GM18498 (cell line): ENCODE measurements around the gene DNAJC3.

Experiments used
- ATAC-seq: cut with Tn5 transposase; IDR thresholded peaks from one replicate; pipeline ENCODE4 v1.9.1; 2021; ENCODE audit warnings: mild to moderate bottlenecking, moderate library complexity; ENCODE audit not compliant: unreplicated experiment

Gene DNAJC3, protein sequence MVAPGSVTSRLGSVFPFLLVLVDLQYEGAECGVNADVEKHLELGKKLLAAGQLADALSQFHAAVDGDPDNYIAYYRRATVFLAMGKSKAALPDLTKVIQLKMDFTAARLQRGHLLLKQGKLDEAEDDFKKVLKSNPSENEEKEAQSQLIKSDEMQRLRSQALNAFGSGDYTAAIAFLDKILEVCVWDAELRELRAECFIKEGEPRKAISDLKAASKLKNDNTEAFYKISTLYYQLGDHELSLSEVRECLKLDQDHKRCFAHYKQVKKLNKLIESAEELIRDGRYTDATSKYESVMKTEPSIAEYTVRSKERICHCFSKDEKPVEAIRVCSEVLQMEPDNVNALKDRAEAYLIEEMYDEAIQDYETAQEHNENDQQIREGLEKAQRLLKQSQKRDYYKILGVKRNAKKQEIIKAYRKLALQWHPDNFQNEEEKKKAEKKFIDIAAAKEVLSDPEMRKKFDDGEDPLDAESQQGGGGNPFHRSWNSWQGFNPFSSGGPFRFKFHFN

GRCh38 chr13:95676762-95677563 is at the start of gene DNAJC3:
DNAJC3 (plus strand) TSS chr13:95677139; CDS start chr13:95677256, 117 bp downstream.
- ATAC-seq: peak; percentile 96

DNA sequence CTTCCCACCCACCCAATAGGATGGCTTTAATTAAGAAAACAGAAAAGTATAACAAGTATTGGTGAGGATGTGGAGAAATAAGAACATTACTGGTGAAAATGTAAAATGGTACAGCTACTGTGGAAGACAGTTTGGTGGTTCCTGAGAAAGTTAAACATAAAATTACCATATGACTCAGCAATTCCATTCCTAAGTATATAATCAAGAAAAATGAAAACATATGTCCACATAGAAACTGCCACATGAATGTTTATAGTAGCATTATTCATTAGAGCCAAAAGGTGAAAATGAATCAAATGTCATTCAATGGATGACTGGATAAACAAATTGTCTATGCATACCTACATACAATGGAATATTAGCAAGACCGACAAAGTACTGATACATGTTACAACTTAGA is 49.3 kb upstream of the DNAJC3 start:
- ATAC-seq: no peak

- no peak for ATAC-seq
Measured at GRCh38 chr13:95628488-95628887, 48.5 kb upstream of the DNAJC3 start.

DNA sequence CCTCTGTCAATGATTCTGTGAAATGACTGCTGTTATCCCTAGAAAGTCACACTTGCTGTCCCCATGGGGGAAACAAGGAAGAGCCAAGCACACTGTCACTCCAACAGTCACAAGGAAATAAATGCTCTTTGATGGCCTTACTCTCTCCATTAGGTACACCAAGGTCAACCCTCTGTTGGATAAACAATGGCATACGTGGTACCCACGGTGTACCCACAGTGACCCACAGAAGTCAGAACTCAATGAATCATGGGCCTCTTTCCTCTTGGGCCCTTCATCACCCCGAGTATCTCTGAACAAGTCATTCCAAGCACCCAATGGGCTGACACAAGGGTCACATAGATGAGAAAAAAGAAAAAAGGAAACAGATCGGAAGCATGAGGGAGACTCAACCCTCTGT is 47.9 kb upstream of the DNAJC3 start:
- no peak for ATAC-seq

DNA sequence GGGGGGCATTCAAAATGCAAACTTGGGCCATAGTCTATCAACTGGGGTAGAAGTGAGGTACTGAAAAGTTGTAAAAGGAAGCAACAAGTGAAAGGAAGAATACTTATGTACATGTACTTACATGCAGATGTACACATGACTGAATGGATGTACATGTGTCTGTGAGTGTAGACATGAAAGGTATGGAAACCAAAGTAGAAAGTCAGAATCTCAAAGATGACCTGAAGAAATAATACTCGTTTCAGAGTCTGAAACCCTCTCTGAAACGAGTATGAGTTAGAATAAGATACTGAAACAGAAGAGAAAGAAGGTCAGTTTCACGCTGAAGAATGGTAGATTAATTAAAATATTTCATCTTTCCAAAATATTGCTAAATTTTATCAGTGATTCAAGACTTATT is 46.3 kb upstream of the DNAJC3 start:
- no peak for ATAC-seq

DNA sequence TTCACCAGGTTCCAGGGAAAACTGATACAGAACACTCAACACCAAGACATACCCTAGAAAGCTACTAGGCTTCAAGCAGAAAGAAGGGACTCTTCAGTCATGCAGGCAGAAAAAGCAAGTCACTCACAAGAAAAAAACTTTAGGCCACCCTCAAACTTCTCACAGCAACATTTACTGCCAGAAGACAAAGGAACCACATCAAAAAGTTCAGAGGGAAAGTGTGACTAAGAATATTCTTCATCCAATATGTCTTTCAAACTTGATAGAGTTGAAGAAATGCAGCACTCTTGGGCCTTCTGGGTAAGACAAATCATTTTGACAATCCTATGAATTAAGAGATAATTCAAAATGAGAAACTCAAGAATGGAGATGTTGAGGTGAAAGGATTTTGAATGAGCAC is 40.1 kb upstream of the DNAJC3 start:
- no peak for ATAC-seq

GRCh38 chr13:95641291-95642027 is 35.5 kb upstream of the DNAJC3 start:
- ATAC-seq: no peak

DNA sequence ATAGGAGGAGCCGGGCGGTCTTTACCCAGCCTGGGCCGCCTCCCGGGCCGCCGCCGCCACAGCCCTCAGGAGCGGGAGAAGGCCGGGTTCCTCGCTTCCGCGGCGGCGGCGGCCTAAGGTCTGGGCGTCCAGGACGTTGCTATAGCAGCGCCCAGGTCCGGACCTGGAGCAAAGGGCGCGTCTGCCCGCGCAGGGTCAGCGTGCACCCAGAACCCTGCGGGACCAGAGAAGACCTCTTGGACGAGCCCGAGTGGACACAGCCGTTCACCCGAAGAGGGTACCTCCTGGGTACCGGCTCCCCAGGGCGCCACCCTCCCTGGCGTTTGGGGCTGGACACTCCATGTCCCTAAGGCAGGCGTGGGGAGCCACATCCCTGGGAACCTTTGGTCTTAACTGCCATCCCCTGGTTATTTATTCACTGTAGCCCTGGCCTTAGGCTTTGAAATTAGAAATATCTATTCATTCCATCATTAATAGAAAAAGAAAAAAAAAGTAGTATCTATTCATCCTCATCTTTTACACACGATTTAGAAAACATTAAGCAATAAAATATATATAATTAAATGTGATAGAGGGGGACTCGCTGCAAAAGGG is 34.8 kb upstream of the DNAJC3 start:
- ATAC-seq: no peak

DNA sequence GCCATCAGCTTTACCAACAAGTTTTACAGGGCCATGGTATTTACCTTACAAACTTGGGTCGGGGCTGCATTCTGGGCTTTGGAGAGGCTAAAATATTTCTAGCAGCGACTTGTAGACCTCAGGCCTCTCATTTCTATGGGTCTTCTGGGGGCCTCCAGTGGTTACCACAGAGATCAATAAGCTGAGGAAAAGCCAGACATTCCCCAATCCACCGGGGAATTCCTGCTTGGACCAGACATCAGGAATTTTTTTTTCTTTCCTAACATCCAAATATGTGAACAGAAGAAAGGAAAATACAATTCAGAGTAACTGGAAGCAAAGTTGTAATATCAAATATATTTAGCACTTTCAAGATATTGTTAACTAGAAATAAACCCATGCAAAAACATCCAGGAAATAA is 33.9 kb upstream of the DNAJC3 start:
- no peak for ATAC-seq

- no peak for ATAC-seq
Measured at GRCh38 chr13:95643571-95643935, 33.4 kb upstream of the DNAJC3 start.

DNA sequence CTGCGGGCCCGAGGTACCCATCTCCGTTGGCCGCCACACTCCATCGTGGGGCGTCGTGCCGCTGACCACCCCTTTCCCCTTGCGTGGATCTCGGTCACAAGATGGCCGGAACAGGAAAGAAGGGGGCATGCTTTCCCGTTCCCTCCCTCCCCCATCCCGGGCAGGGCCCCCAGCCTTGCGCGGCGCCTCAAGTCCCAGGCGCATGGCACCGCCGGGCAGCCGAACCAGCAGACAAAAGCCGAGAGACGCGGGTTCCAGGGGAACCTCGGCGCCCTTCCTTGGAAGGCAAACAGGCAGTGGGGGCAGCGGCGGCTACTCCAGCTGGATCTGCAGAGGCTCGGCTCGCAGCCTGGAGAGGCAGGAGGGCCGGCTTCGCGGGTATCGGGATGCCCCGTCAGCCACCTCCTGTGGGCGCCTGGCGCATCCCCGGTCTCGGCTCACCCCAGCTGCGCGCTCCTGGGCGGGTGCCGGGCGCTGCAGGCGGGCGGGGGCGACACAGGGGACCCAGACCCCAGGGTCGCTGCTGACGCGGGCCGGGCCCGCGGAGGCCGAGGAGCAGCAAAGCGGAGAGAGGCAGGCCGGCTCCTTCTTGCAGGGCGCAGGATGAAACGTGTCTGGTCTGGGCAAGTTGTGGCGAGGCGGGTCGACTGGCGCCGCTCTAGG is 32.9 kb upstream of the DNAJC3 start:
- ATAC-seq: peak; percentile 47

- peak; percentile 68 for ATAC-seq
Measured at GRCh38 chr13:95644601-95645052, 32.3 kb upstream of the DNAJC3 start, which contains the start of gene DZIP1. DZIP1 (minus strand) TSS chr13:95644706; CDS start chr13:95642029, 2,677 bp downstream.

- ATAC-seq: no peak
Measured at GRCh38 chr13:95647321-95647720, 29.6 kb upstream of the DNAJC3 start.

- no peak for ATAC-seq
Measured at GRCh38 chr13:95650696-95651095, 26.2 kb upstream of the DNAJC3 start.

- ATAC-seq: no peak
Measured at GRCh38 chr13:95652244-95652764, 24.6 kb upstream of the DNAJC3 start.

GRCh38 chr13:95652821-95653220 is 24.1 kb upstream of the DNAJC3 start:
- no peak for ATAC-seq

GRCh38 chr13:95656386-95657015 is 20.4 kb upstream of the DNAJC3 start:
- no peak for ATAC-seq

- ATAC-seq: no peak
Measured at GRCh38 chr13:95659500-95659899, 17.4 kb upstream of the DNAJC3 start.

- no peak for ATAC-seq
Measured at GRCh38 chr13:95660981-95661581, 15.9 kb upstream of the DNAJC3 start.
